HG03095 (cell line): ENCODE measurements around the gene STAC3.

ENCODE experiments used
- ATAC-seq: cut with Tn5 transposase; IDR thresholded peaks from one replicate; pipeline ENCODE4 v1.9.1; 2021; ENCODE audit warnings: moderate library complexity; ENCODE audit not compliant: unreplicated experiment

STAC3 gene

GRCh38 chr12:57212701-57213057 lies 38.3 kb downstream of the STAC3 start:
- ATAC-seq: no peak

GRCh38 chr12:57211791-57212700 lies 38.9 kb downstream of the STAC3 start:
- ATAC-seq: no peak

GRCh38 chr12:57210926-57211692 lies 39.9 kb downstream of the STAC3 start:
- no peak for ATAC-seq

- ATAC-seq: no peak
Observed at GRCh38 chr12:57210461-57210860, 40.5 kb downstream of the STAC3 start.

DNA sequence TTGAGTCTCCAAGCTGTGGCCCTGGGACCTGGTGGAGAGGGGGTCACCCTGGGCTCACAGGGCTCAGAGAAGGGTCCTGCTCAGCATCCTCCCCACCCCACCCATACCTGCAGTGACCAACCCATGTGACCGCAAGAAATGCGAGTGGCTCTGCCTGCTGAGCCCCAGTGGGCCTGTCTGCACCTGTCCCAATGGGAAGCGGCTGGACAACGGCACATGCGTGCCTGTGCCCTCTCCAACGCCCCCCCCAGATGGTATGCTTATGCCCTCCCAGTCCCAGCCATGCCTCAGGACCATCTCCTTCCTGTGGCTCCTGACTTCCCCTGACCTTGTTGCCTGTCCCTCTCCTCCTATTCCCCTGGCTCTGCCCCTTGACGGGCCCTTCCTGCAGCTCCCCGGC lies 41.1 kb downstream of the STAC3 start:
- no peak for ATAC-seq

DNA sequence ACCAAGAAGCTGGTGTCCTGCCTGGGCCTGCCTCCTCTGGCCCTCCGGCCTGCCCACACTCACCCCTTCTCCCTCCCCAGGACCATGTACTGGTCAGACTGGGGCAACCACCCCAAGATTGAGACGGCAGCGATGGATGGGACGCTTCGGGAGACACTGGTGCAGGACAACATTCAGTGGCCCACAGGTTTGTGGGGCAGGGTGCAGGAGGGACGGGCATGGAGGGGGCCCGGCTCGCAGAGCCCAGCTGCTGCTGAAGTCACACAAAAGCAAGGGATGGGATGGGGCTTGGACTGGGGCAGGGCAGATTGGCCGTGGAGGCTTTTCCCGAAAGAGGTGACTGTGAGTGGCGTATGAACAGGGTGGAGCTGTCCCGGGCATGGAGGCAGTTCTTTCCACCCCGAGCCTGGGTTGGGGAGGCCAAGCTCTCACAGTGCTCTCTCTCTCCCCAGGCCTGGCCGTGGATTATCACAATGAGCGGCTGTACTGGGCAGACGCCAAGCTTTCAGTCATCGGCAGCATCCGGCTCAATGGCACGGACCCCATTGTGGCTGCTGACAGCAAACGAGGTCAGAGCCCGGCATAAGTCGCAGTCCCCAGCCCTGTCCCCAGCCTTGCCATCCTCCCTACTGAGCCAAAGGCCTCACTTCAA lies 42.2 kb downstream of the STAC3 start:
- no peak for ATAC-seq

- no peak for ATAC-seq
Observed at GRCh38 chr12:57207731-57208630, 43.0 kb downstream of the STAC3 start.

DNA sequence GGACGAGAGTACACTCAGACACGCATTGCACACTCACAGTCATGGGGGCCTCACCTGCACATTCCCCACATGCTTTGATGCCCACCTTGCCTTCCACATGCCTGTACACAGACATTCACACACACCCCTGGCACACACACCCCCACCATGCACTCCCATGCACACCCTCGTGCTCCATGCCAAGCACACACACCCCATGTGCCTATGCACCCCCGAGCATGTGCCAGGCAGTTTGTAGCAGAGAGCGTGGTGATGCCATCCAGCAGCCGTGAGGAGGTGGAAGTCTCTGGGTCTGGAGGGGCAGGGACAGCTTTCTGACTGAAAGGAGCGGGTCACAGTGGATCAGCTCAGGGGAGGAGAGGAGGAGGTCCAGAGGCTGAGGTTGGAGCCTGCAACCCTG lies 45.1 kb downstream of the STAC3 start:
- no peak for ATAC-seq

DNA sequence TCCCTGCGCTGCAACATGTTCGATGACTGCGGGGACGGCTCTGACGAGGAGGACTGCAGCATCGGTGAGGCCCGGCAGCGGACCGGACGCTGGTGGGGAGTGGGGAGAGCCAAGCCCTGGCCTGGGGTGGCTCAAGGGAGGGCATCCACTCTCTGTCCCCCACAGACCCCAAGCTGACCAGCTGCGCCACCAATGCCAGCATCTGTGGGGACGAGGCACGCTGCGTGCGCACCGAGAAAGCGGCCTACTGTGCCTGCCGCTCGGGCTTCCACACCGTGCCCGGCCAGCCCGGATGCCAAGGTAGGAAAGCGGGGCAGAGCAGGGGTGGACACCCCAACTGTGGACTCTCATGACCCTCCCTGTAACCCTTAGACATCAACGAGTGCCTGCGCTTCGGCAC lies 45.8 kb downstream of the STAC3 start:
- ATAC-seq: no peak

DNA sequence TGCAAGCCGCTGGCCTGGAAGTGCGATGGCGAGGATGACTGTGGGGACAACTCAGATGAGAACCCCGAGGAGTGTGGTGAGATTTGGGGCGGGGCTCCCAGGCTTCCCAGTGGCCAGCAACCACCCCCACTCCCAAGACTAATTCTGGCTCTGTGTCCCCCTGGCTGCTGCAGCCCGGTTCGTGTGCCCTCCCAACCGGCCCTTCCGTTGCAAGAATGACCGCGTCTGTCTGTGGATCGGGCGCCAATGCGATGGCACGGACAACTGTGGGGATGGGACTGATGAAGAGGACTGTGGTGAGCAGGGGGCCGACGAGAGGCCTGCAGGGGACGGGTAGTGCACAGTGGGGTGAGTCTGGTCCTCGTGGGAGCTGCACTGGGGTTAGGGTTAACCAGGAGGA lies 46.5 kb downstream of the STAC3 start:
- no peak for ATAC-seq

- no peak for ATAC-seq
Observed at GRCh38 chr12:57203791-57204190, 47.2 kb downstream of the STAC3 start.

- no peak for ATAC-seq
Observed at GRCh38 chr12:57203201-57203600, 47.8 kb downstream of the STAC3 start.

DNA sequence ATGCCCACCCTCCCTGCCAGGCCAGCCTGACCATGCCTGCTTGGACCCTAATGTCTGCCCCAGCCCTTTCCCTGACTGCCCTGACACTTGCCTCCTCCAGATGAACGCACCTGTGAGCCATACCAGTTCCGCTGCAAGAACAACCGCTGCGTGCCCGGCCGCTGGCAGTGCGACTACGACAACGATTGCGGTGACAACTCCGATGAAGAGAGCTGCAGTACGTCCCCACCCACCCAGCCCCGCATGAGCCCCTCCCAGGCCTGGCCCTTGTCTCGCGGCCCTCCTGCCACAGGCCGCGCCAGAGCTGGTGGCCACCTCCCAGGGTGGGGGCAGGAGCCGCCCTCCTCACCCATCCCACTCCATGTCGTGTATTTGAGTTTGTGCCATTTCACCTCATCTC lies 48.7 kb downstream of the STAC3 start:
- no peak for ATAC-seq

DNA sequence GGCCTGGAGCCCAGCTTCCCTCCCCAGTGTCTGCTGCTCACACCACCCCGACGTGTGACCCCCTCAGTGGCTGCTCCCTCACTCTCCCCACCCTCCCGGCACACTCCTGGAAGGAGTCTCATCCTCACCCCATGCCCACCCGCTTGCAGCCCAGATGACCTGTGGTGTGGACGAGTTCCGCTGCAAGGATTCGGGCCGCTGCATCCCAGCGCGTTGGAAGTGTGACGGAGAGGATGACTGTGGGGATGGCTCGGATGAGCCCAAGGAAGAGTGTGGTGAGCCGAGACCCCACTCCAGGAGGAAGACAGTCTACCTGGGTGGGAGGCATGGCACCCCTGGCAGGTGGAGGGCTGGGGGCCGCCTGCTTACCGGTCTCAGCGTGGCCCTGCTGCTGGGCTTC lies 49.4 kb downstream of the STAC3 start:
- ATAC-seq: no peak

- ATAC-seq: no peak
Observed at GRCh38 chr12:57201219-57201618, 49.8 kb downstream of the STAC3 start.

DNA sequence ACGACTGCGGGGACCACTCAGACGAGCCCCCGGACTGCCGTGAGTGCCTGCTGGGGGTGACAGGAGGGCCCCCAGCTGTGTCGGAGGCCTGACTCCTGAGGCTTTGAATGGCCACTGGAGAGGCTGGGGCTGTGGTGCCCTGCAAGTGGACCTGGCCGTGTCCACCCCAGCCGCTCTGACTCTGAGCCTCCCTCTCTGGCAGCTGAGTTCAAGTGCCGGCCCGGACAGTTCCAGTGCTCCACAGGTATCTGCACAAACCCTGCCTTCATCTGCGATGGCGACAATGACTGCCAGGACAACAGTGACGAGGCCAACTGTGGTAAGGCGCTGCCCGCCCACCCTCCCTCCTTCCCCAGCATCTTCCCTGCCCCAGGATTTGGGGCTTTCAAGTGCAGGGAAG lies 50.5 kb downstream of the STAC3 start:
- ATAC-seq: no peak

DNA sequence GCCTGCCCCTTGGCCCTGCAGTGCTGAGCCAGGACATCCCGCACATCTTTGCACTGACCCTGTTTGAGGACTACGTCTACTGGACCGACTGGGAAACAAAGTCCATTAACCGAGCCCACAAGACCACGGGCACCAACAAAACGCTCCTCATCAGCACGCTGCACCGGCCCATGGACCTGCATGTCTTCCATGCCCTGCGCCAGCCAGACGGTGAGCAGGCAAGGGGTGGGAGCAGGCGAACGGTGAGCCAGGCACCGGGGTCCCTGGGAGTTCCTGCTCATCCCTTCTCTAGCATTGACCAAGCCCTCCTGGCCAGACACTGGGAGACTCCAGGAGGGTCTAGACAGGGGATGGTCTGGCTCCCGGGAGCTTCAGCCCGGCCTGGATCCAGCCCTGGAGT lies 51.8 kb downstream of the STAC3 start:
- ATAC-seq: no peak

DNA sequence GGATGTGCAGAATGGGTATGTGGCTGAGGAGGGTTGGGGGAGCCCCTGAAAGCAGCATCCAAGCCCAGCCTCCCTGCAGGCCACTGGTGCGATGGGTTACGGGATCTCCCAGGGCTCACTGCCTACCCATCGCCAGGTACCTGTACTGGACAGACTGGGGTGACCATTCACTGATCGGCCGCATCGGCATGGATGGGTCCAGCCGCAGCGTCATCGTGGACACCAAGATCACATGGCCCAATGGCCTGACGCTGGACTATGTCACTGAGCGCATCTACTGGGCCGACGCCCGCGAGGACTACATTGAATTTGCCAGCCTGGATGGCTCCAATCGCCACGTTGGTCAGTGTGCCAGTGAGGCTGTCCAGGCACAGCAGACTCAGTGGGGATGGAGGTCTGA lies 52.7 kb downstream of the STAC3 start:
- no peak for ATAC-seq

GRCh38 chr12:57196956-57197355 lies 54.0 kb downstream of the STAC3 start:
- ATAC-seq: no peak

DNA sequence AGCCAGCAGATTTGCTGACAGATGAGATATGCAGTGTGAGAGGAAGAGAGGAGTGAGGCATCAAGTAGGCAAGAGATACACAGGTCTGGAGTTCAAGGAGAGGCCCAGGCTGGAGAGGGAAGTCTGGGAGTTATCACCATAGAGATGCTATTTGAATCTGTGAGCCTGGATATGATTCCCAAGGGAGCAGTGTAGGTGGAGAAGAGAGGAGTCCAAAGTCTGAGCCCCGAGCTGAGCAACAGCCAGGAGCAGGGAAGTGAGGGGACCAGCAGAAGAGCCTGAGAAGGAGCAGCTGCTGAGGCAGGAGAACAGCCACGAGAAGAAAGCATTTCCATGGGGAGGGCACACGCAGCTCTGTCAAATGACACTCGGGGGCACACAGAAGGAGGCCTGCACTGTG lies 54.5 kb downstream of the STAC3 start:
- no peak for ATAC-seq
